Measurements from ENCODE around the gene MPEG1.

Gene MPEG1

DNA sequence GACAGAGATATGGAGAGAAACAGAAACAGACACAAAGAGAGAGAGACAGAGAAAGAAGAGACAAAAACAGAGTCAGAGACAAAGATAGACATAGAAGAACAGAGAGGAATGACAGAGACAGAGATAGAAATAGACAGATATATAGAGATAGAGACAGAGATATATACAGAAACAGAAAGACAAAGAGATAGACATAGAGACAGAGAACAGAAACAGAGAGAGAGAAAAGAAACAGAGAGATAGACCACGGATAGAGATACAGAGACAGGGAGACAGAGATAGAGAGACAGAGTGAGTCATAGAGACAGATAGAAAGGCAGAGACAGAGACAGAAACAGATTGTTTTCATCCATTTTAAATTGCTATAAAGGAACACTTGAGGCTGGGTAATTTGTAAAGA, 12.3 kb upstream of the MPEG1 start:
- H3K4me3 ChIP-seq (ENCODE audit: low read length), result no peak overlapping the region; the same call in 1 of the 2 replicates
- no peak for TF ChIP-seq ZNF274 (IDR thresholded peaks at IDR 0.05; ENCODE audit: low read depth, low read length)

DNA sequence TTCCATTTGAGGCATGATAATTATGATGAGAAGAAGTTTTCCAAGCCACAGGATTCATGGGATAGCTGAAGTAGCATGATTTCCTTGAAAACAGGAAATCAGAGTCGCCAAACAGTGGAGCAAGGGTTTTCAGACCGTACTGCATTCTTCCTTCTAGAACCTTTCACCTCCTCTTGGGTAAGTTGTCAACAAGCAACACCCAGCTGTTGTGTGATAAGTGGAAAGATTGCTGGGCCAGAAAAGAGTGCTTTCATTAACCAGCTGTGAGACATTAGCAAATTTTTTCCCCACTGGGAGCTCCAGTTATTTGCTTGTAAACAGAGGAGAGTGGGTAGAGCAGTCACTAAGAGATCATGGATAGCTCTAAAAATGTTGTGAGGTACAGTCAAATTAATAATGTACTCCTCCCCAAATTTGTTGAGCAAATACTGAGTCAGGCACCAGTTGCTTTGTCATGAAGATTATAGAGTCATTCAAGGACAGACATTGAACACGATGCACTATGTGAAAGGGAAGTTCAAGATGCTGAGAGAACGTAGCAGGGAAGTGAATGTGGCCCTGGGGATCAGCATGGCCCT, 11.7 kb upstream of the MPEG1 start:
- no peak overlapping the region; the same call in 1 of the 2 replicates for H3K4me3 ChIP-seq (ENCODE audit: low read length)
- no peak for TF ChIP-seq ZNF274 (IDR thresholded peaks at IDR 0.05; ENCODE audit: low read depth, low read length)

DNA sequence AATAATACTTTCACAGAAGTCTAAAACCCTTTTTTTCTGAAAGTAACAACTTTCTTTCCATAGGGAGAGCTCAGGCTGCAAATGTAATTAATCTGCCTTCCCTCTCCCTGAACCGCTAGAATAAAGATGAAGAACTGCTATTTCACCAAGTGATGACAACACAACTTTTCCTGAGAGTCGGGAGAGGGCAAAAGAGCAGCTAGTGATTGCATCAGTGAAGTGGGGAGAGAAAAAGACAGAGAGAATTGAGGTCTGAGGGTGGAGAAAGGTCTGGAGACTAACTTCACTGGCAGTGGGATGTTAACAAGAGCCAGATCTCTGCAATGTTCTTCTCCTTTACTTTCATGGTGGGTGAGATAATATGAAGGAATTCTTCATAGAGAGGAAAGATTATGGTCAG, 10.9 kb upstream of the MPEG1 start:
- TF ChIP-seq ZNF274 (IDR thresholded peaks at IDR 0.05; ENCODE audit: low read depth, low read length), result no peak
- H3K4me3 ChIP-seq (ENCODE audit: low read length), result no peak overlapping the region

GRCh38 chr11:59223177-59223576, 10.4 kb upstream of the MPEG1 start:
- TF ChIP-seq ZNF274 (IDR thresholded peaks at IDR 0.05; ENCODE audit: low read depth, low read length), result no peak
- no peak overlapping the region for H3K4me3 ChIP-seq (ENCODE audit: low read length)

GRCh38 chr11:59222464-59223060, 9.8 kb upstream of the MPEG1 start:
- TF ChIP-seq ZNF274 (IDR thresholded peaks at IDR 0.05; ENCODE audit: low read depth, low read length), result no peak
- no peak overlapping the region for H3K4me3 ChIP-seq (ENCODE audit: low read length)

DNA sequence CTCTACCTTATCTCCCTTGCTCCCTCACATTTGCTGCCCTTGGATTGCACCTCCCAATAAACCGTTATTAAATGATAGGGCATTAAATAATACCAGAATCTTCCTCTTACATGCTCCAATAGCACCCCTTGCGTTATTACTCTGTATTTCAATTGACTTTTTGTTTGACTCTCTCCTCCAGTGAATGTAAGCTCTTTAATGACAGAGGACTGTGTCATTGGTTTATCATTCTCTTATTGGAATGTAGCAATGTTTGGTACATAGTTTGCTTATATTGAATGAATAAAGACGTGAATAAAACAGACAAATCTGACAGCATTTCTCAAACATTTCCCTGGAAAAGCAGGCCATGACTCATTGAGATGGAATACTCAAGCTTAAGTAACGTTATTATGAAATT, 8.7 kb upstream of the MPEG1 start:
- no peak for TF ChIP-seq ZNF274 (IDR thresholded peaks at IDR 0.05; ENCODE audit: low read depth, low read length)
- H3K4me3 ChIP-seq (ENCODE audit: low read length), result no peak overlapping the region

GRCh38 chr11:59219836-59220235, 7.1 kb upstream of the MPEG1 start:
- H3K4me3 ChIP-seq (ENCODE audit: low read length), result no peak overlapping the region
- no peak for TF ChIP-seq ZNF274 (IDR thresholded peaks at IDR 0.05; ENCODE audit: low read depth, low read length)

GRCh38 chr11:59218893-59219292, 6.2 kb upstream of the MPEG1 start:
- TF ChIP-seq ZNF274 (IDR thresholded peaks at IDR 0.05; ENCODE audit: low read depth, low read length), result no peak
- H3K4me3 ChIP-seq (ENCODE audit: low read length), result no peak overlapping the region

DNA sequence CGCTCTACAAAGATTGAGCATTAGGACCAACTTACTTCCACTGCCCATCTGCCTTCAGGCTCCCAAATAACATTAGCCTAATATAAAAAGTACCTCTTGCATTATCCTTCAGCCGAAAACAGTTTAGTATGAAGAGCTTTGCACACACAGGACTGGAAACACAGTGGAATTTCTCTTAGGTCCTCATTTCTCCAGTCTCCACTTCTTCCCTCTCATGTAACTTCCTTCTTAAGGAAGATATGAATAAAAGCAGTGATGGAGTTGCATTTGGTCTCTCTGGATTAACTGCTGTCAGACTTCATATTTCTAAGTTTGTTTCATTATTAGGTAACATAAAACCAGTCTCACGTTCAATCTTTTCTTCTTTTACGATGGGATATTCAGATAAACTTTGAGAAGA, 5.6 kb upstream of the MPEG1 start:
- no peak for TF ChIP-seq ZNF274 (IDR thresholded peaks at IDR 0.05; ENCODE audit: low read depth, low read length)

DNA sequence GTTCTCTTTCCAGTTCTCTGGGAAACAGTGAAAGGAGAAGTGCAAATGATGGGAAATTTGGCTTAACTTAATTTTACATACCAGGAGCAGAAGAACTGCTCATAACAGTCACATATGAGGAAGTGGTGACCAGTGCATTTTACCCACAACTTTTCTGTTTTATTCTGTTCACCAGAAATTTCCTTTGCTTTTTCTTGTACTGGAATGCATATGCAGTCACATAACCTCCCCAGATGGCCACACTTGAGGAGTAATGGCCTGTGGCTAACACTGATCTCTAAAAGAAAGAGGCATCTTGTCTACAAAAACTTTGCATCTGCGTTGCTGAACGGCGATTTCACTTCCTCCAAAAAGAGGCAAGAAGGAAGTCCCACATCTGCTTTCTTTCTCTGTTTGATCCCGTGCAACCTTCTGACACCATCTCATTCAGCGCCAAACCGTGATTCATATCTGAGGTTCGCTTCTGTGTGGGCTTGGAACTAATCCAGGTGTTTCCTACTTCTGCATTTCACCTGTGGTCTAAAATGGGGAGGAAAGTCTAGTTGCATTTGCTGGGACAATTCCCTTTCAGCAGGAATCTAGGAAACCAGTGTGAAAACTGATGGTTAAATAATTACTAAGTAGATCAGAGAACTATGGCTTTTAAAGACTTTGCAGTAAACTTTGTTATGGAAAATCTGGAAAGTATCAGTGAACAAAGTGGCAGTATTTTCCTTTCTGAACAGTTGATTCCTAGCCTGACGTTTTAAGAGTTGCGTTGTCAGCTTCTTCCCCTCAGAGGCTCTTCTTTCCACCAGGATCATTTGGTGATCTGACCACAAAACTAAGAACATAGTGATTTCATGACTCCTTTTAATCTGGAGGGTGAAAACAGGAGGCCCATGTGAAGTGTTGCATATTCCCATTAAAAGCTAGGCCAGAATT, 4.2 kb upstream of the MPEG1 start:
- H3K4me3 ChIP-seq (ENCODE audit: low read length), result no peak overlapping the region
- no peak for TF ChIP-seq ZNF274 (IDR thresholded peaks at IDR 0.05; ENCODE audit: low read depth, low read length)

More for the DNA sequence above, 5.6 kb upstream of the MPEG1 start:
- no peak overlapping the region for H3K4me3 ChIP-seq (ENCODE audit: low read length)

GRCh38 chr11:59214141-59214893, 1.6 kb upstream of the MPEG1 start:
- no peak overlapping the region for H3K4me3 ChIP-seq (ENCODE audit: low read length)
- TF ChIP-seq ZNF274 (IDR thresholded peaks at IDR 0.05; ENCODE audit: low read depth, low read length), result no peak

GRCh38 chr11:59212222-59212621, 505 bp downstream of the MPEG1 start:
- no peak for TF ChIP-seq ZNF274 (IDR thresholded peaks at IDR 0.05; ENCODE audit: low read depth, low read length)
- peak overlapping the region; percentile 47; the same call in 1 of the 2 replicates for H3K4me3 ChIP-seq (ENCODE audit: low read length)

- no peak for TF ChIP-seq ZNF274 (IDR thresholded peaks at IDR 0.05; ENCODE audit: low read depth, low read length)
- H3K4me3 ChIP-seq (ENCODE audit: low read length), result peak overlapping the region; percentile 47
Measured at GRCh38 chr11:59208956-59209355, 3.8 kb downstream of the MPEG1 start.

DNA sequence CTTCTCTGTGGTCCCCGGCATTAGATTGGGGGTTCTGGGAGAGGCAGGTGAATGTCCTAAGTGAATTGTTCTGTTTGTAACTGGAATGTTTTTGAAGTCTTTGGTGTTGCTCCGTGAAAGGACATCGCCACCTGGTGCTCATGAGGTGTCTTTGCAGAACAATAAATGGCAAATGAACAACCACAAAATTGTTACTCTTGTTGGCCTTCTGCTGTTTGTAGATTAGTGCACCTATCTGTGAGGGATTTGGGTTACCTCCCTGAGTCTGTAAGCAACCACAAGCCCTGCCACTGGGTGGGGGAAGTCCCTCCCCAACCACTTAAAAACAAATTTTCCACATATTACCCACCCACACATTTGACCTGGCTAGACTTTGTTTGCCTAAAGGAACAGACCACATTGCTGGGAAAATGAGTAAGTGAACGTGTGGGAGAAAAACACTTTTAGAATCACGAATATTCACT, 4.7 kb downstream of the MPEG1 start:
- no peak for TF ChIP-seq ZNF274 (IDR thresholded peaks at IDR 0.05; ENCODE audit: low read depth, low read length)
- peak overlapping the region; percentile 34; the same call in 1 of the 2 replicates for H3K4me3 ChIP-seq (ENCODE audit: low read length)
